ENCODE measurements around the gene GLP2R. TPM values are rescaled to one million over a fixed set of nuclear protein-coding genes. Genes with fewer than 3 reads are reported as not detected.

The GLP2R gene
- polyA plus RNA-seq, 1 of the 3 experiments (the other 2 are of a cell fraction): not detected

DNA sequence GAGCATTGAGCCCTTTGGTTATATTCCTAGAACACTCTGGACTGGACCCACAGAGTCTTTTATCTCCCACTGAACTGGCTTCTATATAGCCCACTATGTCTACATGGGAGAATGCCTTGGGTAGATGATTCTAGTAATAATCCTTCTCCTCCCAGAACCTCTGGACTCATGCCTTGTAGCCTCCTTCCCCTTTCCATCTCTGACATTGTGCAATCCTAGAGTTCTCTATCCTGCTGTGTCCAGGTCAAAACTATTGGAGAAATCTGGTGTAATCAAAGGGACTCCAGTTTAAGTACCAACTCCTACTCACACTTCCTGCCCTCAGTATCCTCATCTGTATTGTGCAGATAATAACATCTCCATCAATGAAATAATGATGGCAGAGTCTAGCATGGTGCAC, 70.2 kb downstream of the GLP2R start:
- H2AFZ ChIP-seq (ENCODE audit: low read depth): no peak overlapping the region
- H4K20me1 ChIP-seq (ENCODE audit: insufficient read depth): no peaks in the 10 kb centered on the region
- no peak for DNase-seq
- POLR2A ChIA-PET: no interaction called here
- no peaks in the 10 kb centered on the region for H3F3A ChIP-seq (replicated peaks; ENCODE audit: insufficient read depth)
- H3K9me2 ChIP-seq: no peaks in the 10 kb centered on the region
- no peaks in the 10 kb centered on the region for H3K9me3 ChIP-seq
- CTCF ChIA-PET: no interaction called here
- H3K27me3 ChIP-seq (ENCODE audit: insufficient read depth): peaks cover 16% of the 10 kb centered on the region; the same call in 1 of the 2 replicates
- no peak overlapping the region for H3K9ac ChIP-seq
- H3K27ac ChIP-seq (ENCODE audit: low read depth in 2 of 2, low read length in 1 of 2): no peak overlapping the region
- no peaks in the 10 kb centered on the region for H3K36me3 ChIP-seq (replicated peaks in 1 of 2; ENCODE audit: control insufficient read depth in 1 of 2, insufficient read depth in 2 of 2, low read length in 1 of 2)
- H3K4me1 ChIP-seq (ENCODE audit: control insufficient read depth in 1 of 2, insufficient read depth in 2 of 2, low read depth in 1 of 2, low read length in 1 of 2): no peaks in the 10 kb centered on the region
- H3K4me3 ChIP-seq (ENCODE audit: low read depth in 2 of 2, low read length in 1 of 2): no peak overlapping the region
- TF ChIP-seq, protein P1, sequence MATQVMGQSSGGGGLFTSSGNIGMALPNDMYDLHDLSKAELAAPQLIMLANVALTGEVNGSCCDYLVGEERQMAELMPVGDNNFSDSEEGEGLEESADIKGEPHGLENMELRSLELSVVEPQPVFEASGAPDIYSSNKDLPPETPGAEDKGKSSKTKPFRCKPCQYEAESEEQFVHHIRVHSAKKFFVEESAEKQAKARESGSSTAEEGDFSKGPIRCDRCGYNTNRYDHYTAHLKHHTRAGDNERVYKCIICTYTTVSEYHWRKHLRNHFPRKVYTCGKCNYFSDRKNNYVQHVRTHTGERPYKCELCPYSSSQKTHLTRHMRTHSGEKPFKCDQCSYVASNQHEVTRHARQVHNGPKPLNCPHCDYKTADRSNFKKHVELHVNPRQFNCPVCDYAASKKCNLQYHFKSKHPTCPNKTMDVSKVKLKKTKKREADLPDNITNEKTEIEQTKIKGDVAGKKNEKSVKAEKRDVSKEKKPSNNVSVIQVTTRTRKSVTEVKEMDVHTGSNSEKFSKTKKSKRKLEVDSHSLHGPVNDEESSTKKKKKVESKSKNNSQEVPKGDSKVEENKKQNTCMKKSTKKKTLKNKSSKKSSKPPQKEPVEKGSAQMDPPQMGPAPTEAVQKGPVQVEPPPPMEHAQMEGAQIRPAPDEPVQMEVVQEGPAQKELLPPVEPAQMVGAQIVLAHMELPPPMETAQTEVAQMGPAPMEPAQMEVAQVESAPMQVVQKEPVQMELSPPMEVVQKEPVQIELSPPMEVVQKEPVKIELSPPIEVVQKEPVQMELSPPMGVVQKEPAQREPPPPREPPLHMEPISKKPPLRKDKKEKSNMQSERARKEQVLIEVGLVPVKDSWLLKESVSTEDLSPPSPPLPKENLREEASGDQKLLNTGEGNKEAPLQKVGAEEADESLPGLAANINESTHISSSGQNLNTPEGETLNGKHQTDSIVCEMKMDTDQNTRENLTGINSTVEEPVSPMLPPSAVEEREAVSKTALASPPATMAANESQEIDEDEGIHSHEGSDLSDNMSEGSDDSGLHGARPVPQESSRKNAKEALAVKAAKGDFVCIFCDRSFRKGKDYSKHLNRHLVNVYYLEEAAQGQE (IDR thresholded peaks at IDR 0.05; ENCODE audit: low read depth, low read length): no peak
- TF ChIP-seq, protein P2, sequence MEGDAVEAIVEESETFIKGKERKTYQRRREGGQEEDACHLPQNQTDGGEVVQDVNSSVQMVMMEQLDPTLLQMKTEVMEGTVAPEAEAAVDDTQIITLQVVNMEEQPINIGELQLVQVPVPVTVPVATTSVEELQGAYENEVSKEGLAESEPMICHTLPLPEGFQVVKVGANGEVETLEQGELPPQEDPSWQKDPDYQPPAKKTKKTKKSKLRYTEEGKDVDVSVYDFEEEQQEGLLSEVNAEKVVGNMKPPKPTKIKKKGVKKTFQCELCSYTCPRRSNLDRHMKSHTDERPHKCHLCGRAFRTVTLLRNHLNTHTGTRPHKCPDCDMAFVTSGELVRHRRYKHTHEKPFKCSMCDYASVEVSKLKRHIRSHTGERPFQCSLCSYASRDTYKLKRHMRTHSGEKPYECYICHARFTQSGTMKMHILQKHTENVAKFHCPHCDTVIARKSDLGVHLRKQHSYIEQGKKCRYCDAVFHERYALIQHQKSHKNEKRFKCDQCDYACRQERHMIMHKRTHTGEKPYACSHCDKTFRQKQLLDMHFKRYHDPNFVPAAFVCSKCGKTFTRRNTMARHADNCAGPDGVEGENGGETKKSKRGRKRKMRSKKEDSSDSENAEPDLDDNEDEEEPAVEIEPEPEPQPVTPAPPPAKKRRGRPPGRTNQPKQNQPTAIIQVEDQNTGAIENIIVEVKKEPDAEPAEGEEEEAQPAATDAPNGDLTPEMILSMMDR (IDR thresholded peaks at IDR 0.05): no peak
- TF ChIP-seq, protein P3, sequence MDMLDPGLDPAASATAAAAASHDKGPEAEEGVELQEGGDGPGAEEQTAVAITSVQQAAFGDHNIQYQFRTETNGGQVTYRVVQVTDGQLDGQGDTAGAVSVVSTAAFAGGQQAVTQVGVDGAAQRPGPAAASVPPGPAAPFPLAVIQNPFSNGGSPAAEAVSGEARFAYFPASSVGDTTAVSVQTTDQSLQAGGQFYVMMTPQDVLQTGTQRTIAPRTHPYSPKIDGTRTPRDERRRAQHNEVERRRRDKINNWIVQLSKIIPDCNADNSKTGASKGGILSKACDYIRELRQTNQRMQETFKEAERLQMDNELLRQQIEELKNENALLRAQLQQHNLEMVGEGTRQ (IDR thresholded peaks at IDR 0.05; ENCODE audit: borderline replicate concordance, low read depth, low read length): no peak
- TF ChIP-seq FOXJ3 (CRISPR knock-in tag; IDR thresholded peaks at IDR 0.05): no peak
- TF ChIP-seq EP300 (IDR thresholded peaks at IDR 0.05; ENCODE audit: borderline replicate concordance in 1 of 2, low read depth in 1 of 2, low read length in 1 of 2): no peak
- TF ChIP-seq, protein P4, sequence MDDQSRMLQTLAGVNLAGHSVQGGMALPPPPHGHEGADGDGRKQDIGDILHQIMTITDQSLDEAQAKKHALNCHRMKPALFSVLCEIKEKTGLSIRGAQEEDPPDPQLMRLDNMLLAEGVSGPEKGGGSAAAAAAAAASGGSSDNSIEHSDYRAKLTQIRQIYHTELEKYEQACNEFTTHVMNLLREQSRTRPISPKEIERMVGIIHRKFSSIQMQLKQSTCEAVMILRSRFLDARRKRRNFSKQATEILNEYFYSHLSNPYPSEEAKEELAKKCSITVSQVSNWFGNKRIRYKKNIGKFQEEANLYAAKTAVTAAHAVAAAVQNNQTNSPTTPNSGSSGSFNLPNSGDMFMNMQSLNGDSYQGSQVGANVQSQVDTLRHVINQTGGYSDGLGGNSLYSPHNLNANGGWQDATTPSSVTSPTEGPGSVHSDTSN (IDR thresholded peaks at IDR 0.05): no peak
- no peak for TF ChIP-seq YY1 (IDR thresholded peaks at IDR 0.05; ENCODE audit: low read depth)
- TF ChIP-seq EZH2phosphoT487 (IDR thresholded peaks at IDR 0.05; ENCODE audit: borderline replicate concordance, low read depth): no peak
- no peak for TF ChIP-seq RCOR1 (IDR thresholded peaks at IDR 0.05; ENCODE audit: low read length)
- TF ChIP-seq TAF1 (IDR thresholded peaks at IDR 0.05; ENCODE audit: borderline replicate concordance, low read depth, low read length): no peak
- TF ChIP-seq SIN3A (IDR thresholded peaks at IDR 0.05; ENCODE audit: borderline replicate concordance, low read depth, low read length): no peak
- TF ChIP-seq, protein P5, sequence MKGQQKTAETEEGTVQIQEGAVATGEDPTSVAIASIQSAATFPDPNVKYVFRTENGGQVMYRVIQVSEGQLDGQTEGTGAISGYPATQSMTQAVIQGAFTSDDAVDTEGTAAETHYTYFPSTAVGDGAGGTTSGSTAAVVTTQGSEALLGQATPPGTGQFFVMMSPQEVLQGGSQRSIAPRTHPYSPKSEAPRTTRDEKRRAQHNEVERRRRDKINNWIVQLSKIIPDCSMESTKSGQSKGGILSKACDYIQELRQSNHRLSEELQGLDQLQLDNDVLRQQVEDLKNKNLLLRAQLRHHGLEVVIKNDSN (IDR thresholded peaks at IDR 0.05; ENCODE audit: borderline replicate concordance, low read depth): no peak
- TF ChIP-seq FOSL2 (IDR thresholded peaks at IDR 0.05; ENCODE audit: borderline replicate concordance, low read depth): no peak
- TF ChIP-seq, protein P6, sequence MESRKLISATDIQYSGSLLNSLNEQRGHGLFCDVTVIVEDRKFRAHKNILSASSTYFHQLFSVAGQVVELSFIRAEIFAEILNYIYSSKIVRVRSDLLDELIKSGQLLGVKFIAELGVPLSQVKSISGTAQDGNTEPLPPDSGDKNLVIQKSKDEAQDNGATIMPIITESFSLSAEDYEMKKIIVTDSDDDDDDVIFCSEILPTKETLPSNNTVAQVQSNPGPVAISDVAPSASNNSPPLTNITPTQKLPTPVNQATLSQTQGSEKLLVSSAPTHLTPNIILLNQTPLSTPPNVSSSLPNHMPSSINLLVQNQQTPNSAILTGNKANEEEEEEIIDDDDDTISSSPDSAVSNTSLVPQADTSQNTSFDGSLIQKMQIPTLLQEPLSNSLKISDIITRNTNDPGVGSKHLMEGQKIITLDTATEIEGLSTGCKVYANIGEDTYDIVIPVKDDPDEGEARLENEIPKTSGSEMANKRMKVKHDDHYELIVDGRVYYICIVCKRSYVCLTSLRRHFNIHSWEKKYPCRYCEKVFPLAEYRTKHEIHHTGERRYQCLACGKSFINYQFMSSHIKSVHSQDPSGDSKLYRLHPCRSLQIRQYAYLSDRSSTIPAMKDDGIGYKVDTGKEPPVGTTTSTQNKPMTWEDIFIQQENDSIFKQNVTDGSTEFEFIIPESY (IDR thresholded peaks at IDR 0.05; ENCODE audit: borderline replicate concordance, low read depth): no peak
- no peak for TF ChIP-seq RXRA (IDR thresholded peaks at IDR 0.05; ENCODE audit: borderline replicate concordance, low read depth)
- TF ChIP-seq MEF2A (IDR thresholded peaks at IDR 0.05; ENCODE audit: borderline replicate concordance, low read depth): no peak
- H3K79me2 ChIP-seq (ENCODE audit: insufficient read depth): no peaks in the 10 kb centered on the region
- no peak overlapping the region for H3K4me2 ChIP-seq
